K562 (cell line): Measurements from ENCODE around the gene SUMF2. TPM values are rescaled to one million over a fixed set of nuclear protein-coding genes. Genes with fewer than 3 reads are reported as not detected.
"Not testable (repeated sequence)": the region's sequence is repeated elsewhere in the genome, so short reads cannot be mapped to it uniquely, and the experiment has no call there.

Experiments
- ATAC-seq: fragments of 200-7000 bp; cut with Tn5 transposase; 3 replicates; pipeline ENCODE4 v1.9.1; 2020; ENCODE audit warnings: moderate library complexity
- BruUV-seq: library from RNA; stranded (reverse); fragments of 400-500 nt; replicated peaks from 2 replicates; lab custom pipeline; 2021; lab: Mats Ljungman, UMichigan
- CTCF ChIA-PET: fragments of 300-600 bp; formaldehyde crosslinking; extraction: SDS; loops from one replicate; lab custom pipeline; 2021; ENCODE audit warnings: low intra/inter-chr PET ratio; lab: Yijun Ruan, JAX
- POLR2A ChIA-PET: fragments of 300-600, 350-650 bp; sonication (Branson Sonifier 250); formaldehyde crosslinking; extraction: SDS; loops from one replicate; lab custom pipeline; 2021; ENCODE audit warnings: antibody characterized with exemption, inconsistent platforms; lab: Yijun Ruan, JAX
- DNase-seq, 4 experiments: peaks; one replicate each; pipeline versions ENCODE4 v3.0.0 to v3.0.0-alpha.2; 2011 to 2018; ENCODE audit warnings: low spot score in 3 of 4, mixed read lengths in 3 of 4; ENCODE audit errors: extremely low read depth in 1 of 4
- FAIRE-seq: peaks from 2 replicates; lab custom pipeline; 2011; peaks lifted over from hg19 to GRCh38; lab: Jason Lieb, UNC
- H2AFZ ChIP-seq: 2 replicates; pipeline ENCODE4 v1.6.0; 2011; ENCODE audit warnings: low read depth, low read length, control low read depth, inconsistent platforms
- H3K27ac ChIP-seq: fragments of 200-600 bp; 3 replicates; pipeline ENCODE4 v1.8.0; 2011; ENCODE audit warnings: low read depth, mild to moderate bottlenecking, control low read depth, inconsistent platforms, low read length, moderate library complexity, mixed read lengths; ENCODE audit errors: extremely low read depth
- H3K27me3 ChIP-seq, 2 experiments: fragments of 300-600 bp in 1 of 2; 2 replicates in 1 of 2; 3 replicates in 1 of 2; pipeline versions ENCODE4 v1.6.0 to v1.8.0; 2011; ENCODE audit warnings: inconsistent platforms in 2 of 2, low read length in 2 of 2, mild to moderate bottlenecking in 1 of 2, mixed read lengths in 1 of 2, moderate library complexity in 1 of 2; ENCODE audit not compliant: control insufficient read depth in 2 of 2, insufficient read depth in 2 of 2
- H3K36me3 ChIP-seq: fragments of 300-600 bp; 3 replicates; pipeline ENCODE4 v1.8.0; 2011; ENCODE audit warnings: mild to moderate bottlenecking, low read length, inconsistent platforms; ENCODE audit not compliant: control insufficient read depth, insufficient read depth
- H3K4me1 ChIP-seq, 2 experiments: fragments of 200-600 bp in 1 of 2; replicated peaks in 1 of 2; 2 replicates in 1 of 2; 3 replicates in 1 of 2; pipeline versions ENCODE4 v1.5.1 to v1.8.0; 2011; ENCODE audit warnings: inconsistent platforms in 2 of 2, low read length in 2 of 2, mild to moderate bottlenecking in 1 of 2, mixed read lengths in 1 of 2, moderate library complexity in 1 of 2; ENCODE audit not compliant: control insufficient read depth in 2 of 2, insufficient read depth in 2 of 2
- H3K4me2 ChIP-seq: 2 replicates; pipeline ENCODE4 v1.6.1; 2011; ENCODE audit warnings: low read length, control low read depth, inconsistent platforms, mixed read lengths; ENCODE audit not compliant: insufficient read depth
- H3K4me3 ChIP-seq: fragments of 200-600 bp; sonication (generic), shearing (Covaris generic); 2 replicates; pipeline ENCODE4 v1.5.1; 2016; ENCODE audit warnings: control low read depth, inconsistent platforms
- H3K79me2 ChIP-seq: fragments of 200-600 bp; 3 replicates; pipeline ENCODE4 v1.8.0; 2011; ENCODE audit warnings: low read length, inconsistent platforms; ENCODE audit not compliant: control insufficient read depth, insufficient read depth
- H3K9ac ChIP-seq, 2 experiments: 2 replicates each; pipeline versions ENCODE4 v1.6.0 to v1.6.1; 2011; ENCODE audit warnings: low read depth in 2 of 2, low read length in 2 of 2, control low read depth in 1 of 2, inconsistent platforms in 1 of 2, mild to moderate bottlenecking in 1 of 2, mixed read lengths in 1 of 2; ENCODE audit not compliant: insufficient read depth in 1 of 2
- H3K9me1 ChIP-seq: one replicate; pipeline ENCODE4 v1.6.0; 2011; ENCODE audit warnings: inconsistent platforms, mild to moderate bottlenecking, low read length, moderate library complexity; ENCODE audit not compliant: control insufficient read depth, insufficient read depth
- H3K9me3 ChIP-seq: replicated peaks from 2 replicates; pipeline ENCODE4 v1.5.1; 2011; ENCODE audit warnings: low read depth, low read length, inconsistent platforms; ENCODE audit not compliant: control insufficient read depth, insufficient read depth
- H4K20me1 ChIP-seq: replicated peaks from 2 replicates; pipeline ENCODE4 v1.6.1; 2011; ENCODE audit warnings: low read length, inconsistent platforms, mixed read lengths; ENCODE audit not compliant: control insufficient read depth, insufficient read depth
- BCLAF1 ChIP-seq, 2 experiments: fragments of 450-650 bp in 1 of 2; IDR thresholded peaks; 2 replicates each; pipeline ENCODE4 v1.6.1; 2011 to 2017; ENCODE audit warnings: low read depth in 2 of 2, antibody characterized with exemption in 1 of 2, borderline replicate concordance in 1 of 2, low read length in 1 of 2, mild to moderate bottlenecking in 1 of 2, mixed read lengths in 1 of 2; ENCODE audit not compliant: control insufficient read depth in 1 of 2
- DEAF1 ChIP-seq: fragments of 450-650 bp; formaldehyde crosslinking; IDR thresholded peaks from 2 replicates; pipeline ENCODE4 v1.4.0; 2020; ENCODE audit warnings: mild to moderate bottlenecking, moderate library complexity
- EWSR1 ChIP-seq: fragments of 450-650 bp; IDR thresholded peaks from 2 replicates; pipeline ENCODE4 v1.6.1; 2018; ENCODE audit warnings: borderline replicate concordance, mild to moderate bottlenecking, low read depth, moderate library complexity; ENCODE audit not compliant: partially characterized antibody
- IRF2 ChIP-seq: sonication (generic); formaldehyde crosslinking; IDR thresholded peaks from 2 replicates; pipeline ENCODE4 v1.8.1; 2022; ENCODE audit warnings: mild to moderate bottlenecking, missing genetic modification reagents
- NR2C1 ChIP-seq, 2 experiments: fragments of 450-650 bp; IDR thresholded peaks; 2 replicates each; pipeline ENCODE4 v1.6.1; 2017; ENCODE audit warnings: mild to moderate bottlenecking in 2 of 2, antibody characterized with exemption in 1 of 2, inconsistent platforms in 1 of 2, missing compliant biosample characterization in 1 of 2, missing genetic modification characterization in 1 of 2
- PRPF4 ChIP-seq: fragments of 200-400 bp; formaldehyde crosslinking; IDR thresholded peaks from one replicate; pipeline ENCODE4 v1.6.1; 2017; ENCODE audit warnings: low read length, low read depth, mild to moderate bottlenecking; ENCODE audit not compliant: insufficient read depth, poor library complexity, severe bottlenecking
- RCOR1 ChIP-seq, 2 experiments: IDR thresholded peaks; 2 replicates each; pipeline ENCODE4 v1.6.1; 2012; ENCODE audit warnings: low read depth in 2 of 2, low read length in 2 of 2, borderline replicate concordance in 1 of 2, improper control_type of control experiment in 1 of 2
- SAFB2 ChIP-seq: fragments of 200-400 bp; formaldehyde crosslinking; IDR thresholded peaks from 2 replicates; pipeline ENCODE4 v1.6.1; 2018; ENCODE audit warnings: borderline replicate concordance, low read length, low read depth, moderate library complexity; ENCODE audit not compliant: severe bottlenecking
- THRB ChIP-seq: fragments of 450-650 bp; formaldehyde crosslinking; conservative IDR thresholded peaks from 2 replicates; pipeline ENCODE4 v1.4.0; 2022; ENCODE audit warnings: mild to moderate bottlenecking, missing genetic modification characterization
- ZFX ChIP-seq: sonication (generic); formaldehyde crosslinking; IDR thresholded peaks from 2 replicates; pipeline ENCODE4 v1.8.0; 2022; ENCODE audit warnings: mild to moderate bottlenecking, missing genetic modification reagents, moderate library complexity
- WGBS: fragments of 100-300 bp; shearing (Covaris generic); methylation state at CpG from one replicate; pipeline ENCODE4 v1.1.6; 2016; ENCODE audit warnings: low coverage, mixed read lengths; ENCODE audit not compliant: insufficient coverage; ENCODE audit errors: missing lambda C conversion rate; 5-methylcytosine and 5-hydroxymethylcytosine counted together
- in situ Hi-C: fragments of 300-500 bp; cut with MboI; formaldehyde crosslinking; loops from 4 replicates; pipeline ENCODE4 v1.15.0; 2018; ENCODE audit warnings: inconsistent platforms, mixed read lengths
- intact Hi-C: fragments of 100-400 bp; cut with micrococcal nuclease; formaldehyde crosslinking; loops from 2 replicates; pipeline ENCODE4 v1.14.2; 2022
- polyA plus RNA-seq, 8 experiments: library from polyadenylated mRNA; depleted of rRNA in 4 of 8; stranded (reverse) in 5 of 8; unstranded in 3 of 8; fragments of >200 nt; fragmentation: Nextera tagmentation in 2 of 8; fragmentation: Illumina TruSeq in 1 of 8; extraction: Ambion mirVana in 2 of 8; extraction: Trizol in 1 of 8; gene quantifications; 2 replicates each; pipeline versions ENCODE4 v1.2.1 to v1.2.3, GENCODE V29; 2011 to 2014; ENCODE audit warnings: inconsistent platforms in 1 of 8, missing spikeins in 1 of 8
- total RNA-seq, 7 experiments: library from RNA; depleted of rRNA in 6 of 7; stranded (reverse); fragments of >200 nt in 6 of 7; fragmentation: Illumina TruSeq in 2 of 7; extraction: Trizol in 2 of 7; gene quantifications; 2 replicates each; pipeline versions ENCODE4 v1.2.1 to v1.2.3, GENCODE V29; 2011 to 2021; ENCODE audit warnings: low replicate concordance in 1 of 7

The SUMF2 gene
- total and polyA plus RNA-seq, 9 of the 15 experiments (the other 6 are each of a cell fraction or from before 2014, with no cell fraction given) = 39.0 to 113 (median 67.7) TPM

DNA sequence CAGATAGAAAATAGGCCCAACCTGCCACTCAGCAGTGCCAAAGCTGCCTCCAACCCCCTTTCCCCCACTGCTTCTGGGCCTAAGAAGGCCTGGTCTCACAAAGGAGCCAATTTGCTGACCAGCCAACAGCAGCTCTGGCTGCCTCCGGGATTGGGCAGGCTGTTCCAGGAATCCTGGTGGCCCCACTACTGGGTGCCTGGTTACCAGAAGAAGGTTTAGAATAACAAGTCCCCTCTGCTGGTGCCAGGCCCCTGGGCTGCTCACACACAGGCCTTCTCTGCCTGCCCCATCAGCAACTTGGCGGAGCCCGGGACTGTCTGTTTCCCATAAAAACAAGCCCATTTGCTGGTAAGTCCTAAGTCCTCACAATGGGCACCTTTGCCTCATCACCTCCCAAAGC is 27.5 kb downstream of the SUMF2 start (continued):
- TF ChIP-seq DEAF1 (CRISPR knock-in tag) (no peak), SAFB2 (no peak), IRF2 (CRISPR knock-in tag) (no peak), RCOR1 (IDR thresholded peaks at IDR 0.05; ENCODE audit: borderline replicate concordance in 1 of 2, low read depth in 2 of 2, low read length in 2 of 2) (no peak), ZFX (CRISPR knock-in tag) (no peak), BCLAF1 (IDR thresholded peaks at IDR 0.05; ENCODE audit: borderline replicate concordance in 1 of 2, control insufficient read depth in 1 of 2, low read depth in 2 of 2, low read length in 1 of 2) (no peak), THRB (CRISPR knock-in tag) (no peak), PRPF4 (no peak), EWSR1 (no peak), NR2C1 (IDR thresholded peaks at IDR 0.05) (no peak), NR2C1 (tag; IDR thresholded peaks at IDR 0.05) (no peak)

- intact Hi-C loops, H3K9me1 ChIP-seq, H3K36me3 ChIP-seq, H3K4me1 ChIP-seq, H3K4me3 ChIP-seq, H3K9me3 ChIP-seq, FAIRE-seq, H3K27ac ChIP-seq, in situ Hi-C loops, H3K9ac ChIP-seq, H4K20me1 ChIP-seq, CTCF ChIA-PET, H3K27me3 ChIP-seq, H3K79me2 ChIP-seq, ATAC-seq, BruUV-seq, H3K4me2 ChIP-seq, DNase-seq, H2AFZ ChIP-seq: not testable (repeated sequence)
- POLR2A ChIA-PET = interaction anchor here (0.9 to 3.3 kb wide), 2 partner anchors 9 to 14 kb away, joined by 4 to 16 read pairs; no protein-coding TSS in a partner anchor
- WGBS = 73% methylated on average over 4 of the region's 6 CpGs
Observed at GRCh38 chr7:56092388-56092787, 28.3 kb downstream of the SUMF2 start.
